ENCODE results near the gene DMRTA2. TPM values are rescaled to one million over a fixed set of nuclear protein-coding genes. Genes with fewer than 3 reads are reported as not detected.

Gene DMRTA2
- total RNA-seq, 2 experiments from 2014 or later: not detected

- no peaks in the 10 kb centered on the region for H3K4me1 ChIP-seq (ENCODE audit: insufficient read depth, low read length, poor library complexity, severe bottlenecking)
- TF ChIP-seq EZH2phosphoT487 (IDR thresholded peaks at IDR 0.05; ENCODE audit: borderline replicate concordance, low read depth, low read length): no peak
- TF ChIP-seq CTCF (conservative IDR thresholded peaks at IDR 0.05; ENCODE audit: low read length): no peak
- H3K9me2 ChIP-seq (ENCODE audit: insufficient read depth, low read length): no peaks in the 10 kb centered on the region
- no peak overlapping the region for H3K27ac ChIP-seq (ENCODE audit: low read depth, low read length, poor library complexity, severe bottlenecking)
- H3K9me3 ChIP-seq (ENCODE audit: low read length): no peaks in the 10 kb centered on the region
- DNase-seq (ENCODE audit: low spot score): no peak
- intact Hi-C loops (cut with micrococcal nuclease; ENCODE audit: unreplicated experiment): no loop called here
- H3K4me3 ChIP-seq (ENCODE audit: low read depth, low read length, poor library complexity, severe bottlenecking): no peak overlapping the region
- ChIA-PET POLR2A (no interaction called here), CTCF (ENCODE audit: unreplicated experiment) (no interaction called here)
- H4K20me1 ChIP-seq (ENCODE audit: insufficient read depth, low read length): no peaks in the 10 kb centered on the region
- no peaks in the 10 kb centered on the region for H3K36me3 ChIP-seq (ENCODE audit: insufficient read depth, low read length)
- no peak overlapping the region for H2AFZ ChIP-seq (ENCODE audit: low read length)
- H3K79me2 ChIP-seq (ENCODE audit: insufficient read depth, low read depth, low read length): no peaks in the 10 kb centered on the region
- no peak overlapping the region for H3K4me2 ChIP-seq (ENCODE audit: low read length)
- no TSS peak for BruUV-seq (replicated peaks)
These were observed 3.2 kb downstream of the DMRTA2 start for GRCh38 chr1:50419907-50420677.

DNA sequence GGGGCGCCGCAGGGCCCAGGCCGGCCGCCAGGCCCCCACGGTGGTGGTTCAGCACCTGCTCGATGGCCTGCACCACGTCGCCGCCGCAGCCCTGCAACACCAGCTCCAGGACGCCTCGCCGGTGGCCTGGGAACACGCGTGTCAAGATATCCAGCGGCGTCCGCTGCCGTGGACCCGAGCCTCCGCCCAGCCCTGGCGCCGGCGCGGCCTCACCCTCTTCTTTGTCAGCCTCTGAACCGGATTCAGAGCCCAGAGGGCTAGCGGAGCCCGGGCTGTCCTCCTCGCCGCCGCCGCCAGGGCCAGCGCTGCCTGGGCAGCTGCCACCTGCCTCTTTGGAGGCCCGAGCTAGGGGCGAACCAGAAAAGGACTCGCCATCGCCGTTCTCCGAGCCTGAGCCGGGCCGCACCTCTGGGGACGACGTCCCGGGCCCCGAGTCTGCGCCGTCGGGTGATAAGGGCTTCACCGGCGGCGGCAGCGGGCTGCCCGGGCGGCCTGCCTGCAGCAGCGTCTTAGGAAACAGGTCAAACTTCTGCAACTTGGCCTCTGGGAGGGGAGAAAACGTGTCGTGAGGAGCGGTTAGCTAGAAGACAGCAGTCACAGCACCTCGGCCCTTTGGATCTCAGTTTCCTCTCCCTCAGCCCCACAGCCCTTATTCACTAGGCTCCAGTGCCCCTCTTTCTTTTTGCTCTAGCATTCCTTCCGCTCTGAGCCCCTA, 3.9 kb downstream of the DMRTA2 start:
- H3K36me3 ChIP-seq (ENCODE audit: insufficient read depth, low read length): no peaks in the 10 kb centered on the region
- H3K4me3 ChIP-seq (ENCODE audit: low read depth, low read length, poor library complexity, severe bottlenecking): no peak overlapping the region
- no peaks in the 10 kb centered on the region for H3K79me2 ChIP-seq (ENCODE audit: insufficient read depth, low read depth, low read length)
- BruUV-seq (replicated peaks): no TSS peak
- no peak overlapping the region for H3K4me2 ChIP-seq (ENCODE audit: low read length)
- H2AFZ ChIP-seq (ENCODE audit: low read length): no peak overlapping the region
- H3K9me3 ChIP-seq (ENCODE audit: low read length): no peaks in the 10 kb centered on the region
- ChIA-PET CTCF (ENCODE audit: unreplicated experiment) (no interaction called here), POLR2A (no interaction called here)
- intact Hi-C loops (cut with micrococcal nuclease; ENCODE audit: unreplicated experiment): no loop called here
- no peak overlapping the region for H3K27ac ChIP-seq (ENCODE audit: low read depth, low read length, poor library complexity, severe bottlenecking)
- H4K20me1 ChIP-seq (ENCODE audit: insufficient read depth, low read length): no peaks in the 10 kb centered on the region
- TF ChIP-seq EZH2phosphoT487 (IDR thresholded peaks at IDR 0.05; ENCODE audit: borderline replicate concordance, low read depth, low read length) (no peak), CTCF (conservative IDR thresholded peaks at IDR 0.05; ENCODE audit: low read length) (no peak)
- DNase-seq (ENCODE audit: low spot score): no peak
- H3K9me2 ChIP-seq (ENCODE audit: insufficient read depth, low read length): no peaks in the 10 kb centered on the region
- H3K4me1 ChIP-seq (ENCODE audit: insufficient read depth, low read length, poor library complexity, severe bottlenecking): no peaks in the 10 kb centered on the region

DNA sequence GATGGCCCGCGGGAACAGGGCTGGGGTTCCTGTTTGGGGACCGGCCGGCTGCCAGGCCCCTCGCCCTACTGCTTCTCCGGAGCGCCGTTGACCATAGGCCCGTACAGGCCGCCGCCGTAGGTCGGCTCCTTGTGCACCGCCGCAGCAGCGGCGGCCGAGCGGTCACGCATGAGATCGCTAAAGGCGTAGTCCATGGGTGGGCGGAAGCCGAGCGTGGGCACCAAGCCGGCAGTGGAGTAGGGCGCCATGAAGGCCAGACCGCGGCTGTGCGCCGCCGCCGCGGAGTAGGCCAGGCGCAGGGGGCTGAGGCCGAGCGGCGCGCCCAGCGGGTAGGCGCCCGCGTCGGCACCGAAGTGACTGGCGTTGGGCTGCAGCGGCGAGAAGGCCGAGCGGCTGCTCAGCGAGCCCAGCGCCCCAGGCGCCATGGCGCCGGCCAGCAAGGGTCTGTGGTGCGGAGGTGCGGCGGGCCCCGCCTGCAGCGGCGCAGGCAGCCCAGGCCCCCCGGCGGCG, 4.6 kb downstream of the DMRTA2 start:
- Histone ChIP-seq H3K9me2 (ENCODE audit: insufficient read depth, low read length) (no peaks in the 10 kb centered on the region), H3K27ac (ENCODE audit: low read depth, low read length, poor library complexity, severe bottlenecking) (no peak overlapping the region), H4K20me1 (ENCODE audit: insufficient read depth, low read length) (no peaks in the 10 kb centered on the region), H3K4me1 (ENCODE audit: insufficient read depth, low read length, poor library complexity, severe bottlenecking) (no peaks in the 10 kb centered on the region), H3K4me3 (ENCODE audit: low read depth, low read length, poor library complexity, severe bottlenecking) (no peak overlapping the region), H3K79me2 (ENCODE audit: insufficient read depth, low read depth, low read length) (no peaks in the 10 kb centered on the region), H3K4me2 (ENCODE audit: low read length) (no peak overlapping the region), H3K36me3 (ENCODE audit: insufficient read depth, low read length) (no peaks in the 10 kb centered on the region), H3K9me3 (ENCODE audit: low read length) (no peaks in the 10 kb centered on the region), H2AFZ (ENCODE audit: low read length) (no peak overlapping the region)
- ChIA-PET POLR2A (no interaction called here), CTCF (ENCODE audit: unreplicated experiment) (no interaction called here)
- no TSS peak for BruUV-seq (replicated peaks)
- TF ChIP-seq EZH2phosphoT487 (IDR thresholded peaks at IDR 0.05; ENCODE audit: borderline replicate concordance, low read depth, low read length) (no peak), CTCF (conservative IDR thresholded peaks at IDR 0.05; ENCODE audit: low read length) (no peak)
- DNase-seq (ENCODE audit: low spot score): no peak
- intact Hi-C loops (cut with micrococcal nuclease; ENCODE audit: unreplicated experiment): no loop called here

Data from OCI-LY7 (cell line).